ENCODE measurements around the gene REG1A. TPM values are rescaled to one million over a fixed set of nuclear protein-coding genes. Genes with fewer than 3 reads are reported as not detected.

REG1A gene
- total RNA-seq, 1 experiment from 2014 or later, result not detected

DNA sequence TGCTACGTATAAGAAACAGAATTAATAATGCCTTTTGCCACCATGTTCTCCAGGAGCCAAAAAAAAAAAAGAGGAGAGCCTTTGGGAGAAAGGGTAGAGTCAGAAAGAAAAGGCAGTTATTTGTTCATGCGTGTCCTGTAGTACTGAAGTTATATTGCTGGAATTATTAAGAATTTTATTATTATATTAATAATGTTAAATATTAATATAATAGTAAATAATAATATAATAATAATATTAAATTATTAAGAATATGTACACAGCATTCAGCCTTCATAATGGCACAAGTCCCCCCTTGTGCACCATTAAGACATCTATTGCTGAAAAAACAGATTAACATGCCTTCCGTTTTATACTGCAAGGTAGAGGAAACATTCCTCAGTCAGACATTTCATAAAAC, 8.1 kb downstream of the REG1A start:
- Histone ChIP-seq H3K9me3 (ENCODE audit: low read depth, low read length, poor library complexity, severe bottlenecking) (no peaks in the 10 kb centered on the region), H3K27me3 (replicated peaks; ENCODE audit: insufficient read depth, low read depth, low read length, poor library complexity) (no peaks in the 10 kb centered on the region), H3K4me3 (ENCODE audit: low read depth, low read length, poor library complexity, severe bottlenecking) (no peak overlapping the region), H3K4me1 (ENCODE audit: insufficient read depth, low read length, poor library complexity, severe bottlenecking) (peaks cover 6% of the 10 kb centered on the region), H3K36me3 (ENCODE audit: insufficient read depth, low read length, poor library complexity, severe bottlenecking) (no peaks in the 10 kb centered on the region), H3K27ac (ENCODE audit: low read depth, low read length, poor library complexity, severe bottlenecking) (no peak overlapping the region)
- CTCF ChIA-PET, result no interaction called here
- intact Hi-C loops (cut with micrococcal nuclease; ENCODE audit: unreplicated experiment), result no loop called here
- POLR2A ChIA-PET (ENCODE audit: low non-redundant PET), result no interaction called here
- no peak for TF ChIP-seq EZH2 (IDR thresholded peaks at IDR 0.05; ENCODE audit: borderline replicate concordance, low read depth, low read length, poor library complexity, severe bottlenecking)
- TF ChIP-seq, protein P1, sequence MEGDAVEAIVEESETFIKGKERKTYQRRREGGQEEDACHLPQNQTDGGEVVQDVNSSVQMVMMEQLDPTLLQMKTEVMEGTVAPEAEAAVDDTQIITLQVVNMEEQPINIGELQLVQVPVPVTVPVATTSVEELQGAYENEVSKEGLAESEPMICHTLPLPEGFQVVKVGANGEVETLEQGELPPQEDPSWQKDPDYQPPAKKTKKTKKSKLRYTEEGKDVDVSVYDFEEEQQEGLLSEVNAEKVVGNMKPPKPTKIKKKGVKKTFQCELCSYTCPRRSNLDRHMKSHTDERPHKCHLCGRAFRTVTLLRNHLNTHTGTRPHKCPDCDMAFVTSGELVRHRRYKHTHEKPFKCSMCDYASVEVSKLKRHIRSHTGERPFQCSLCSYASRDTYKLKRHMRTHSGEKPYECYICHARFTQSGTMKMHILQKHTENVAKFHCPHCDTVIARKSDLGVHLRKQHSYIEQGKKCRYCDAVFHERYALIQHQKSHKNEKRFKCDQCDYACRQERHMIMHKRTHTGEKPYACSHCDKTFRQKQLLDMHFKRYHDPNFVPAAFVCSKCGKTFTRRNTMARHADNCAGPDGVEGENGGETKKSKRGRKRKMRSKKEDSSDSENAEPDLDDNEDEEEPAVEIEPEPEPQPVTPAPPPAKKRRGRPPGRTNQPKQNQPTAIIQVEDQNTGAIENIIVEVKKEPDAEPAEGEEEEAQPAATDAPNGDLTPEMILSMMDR (conservative IDR thresholded peaks at IDR 0.05; ENCODE audit: low read depth, low read length), result no peak
- no TSS peak for BruUV-seq (replicated peaks)
- no peak for DNase-seq (ENCODE audit: low spot score)

DNA sequence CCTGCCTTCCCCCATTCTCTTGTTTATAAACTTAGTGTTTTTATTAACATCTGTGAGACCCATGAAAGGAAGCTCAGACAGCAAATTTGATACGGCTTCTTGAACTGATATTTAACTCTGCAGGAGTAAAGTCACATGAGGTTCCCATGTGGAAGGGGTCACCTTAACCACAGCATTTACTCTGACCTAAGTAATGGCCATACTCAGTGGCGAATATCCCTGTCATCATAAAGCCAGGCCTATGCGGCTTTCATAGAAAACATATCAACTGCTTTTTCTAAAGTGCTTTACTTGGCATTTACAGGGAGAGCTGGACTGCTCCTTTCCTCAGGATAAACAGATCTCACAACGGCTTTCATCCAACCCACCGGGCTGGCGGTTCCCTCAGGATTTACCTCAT, 9.0 kb downstream of the REG1A start:
- no peak overlapping the region for H3K4me3 ChIP-seq (ENCODE audit: low read depth, low read length, poor library complexity, severe bottlenecking)
- peaks cover 6% of the 10 kb centered on the region for H3K4me1 ChIP-seq (ENCODE audit: insufficient read depth, low read length, poor library complexity, severe bottlenecking)
- no peaks in the 10 kb centered on the region for H3K9me3 ChIP-seq (ENCODE audit: low read depth, low read length, poor library complexity, severe bottlenecking)
- no peaks in the 10 kb centered on the region for H3K36me3 ChIP-seq (ENCODE audit: insufficient read depth, low read length, poor library complexity, severe bottlenecking)
- intact Hi-C loops (cut with micrococcal nuclease; ENCODE audit: unreplicated experiment), result no loop called here
- ChIA-PET POLR2A (ENCODE audit: low non-redundant PET) (no interaction called here), CTCF (no interaction called here)
- no peaks in the 10 kb centered on the region for H3K27me3 ChIP-seq (replicated peaks; ENCODE audit: insufficient read depth, low read depth, low read length, poor library complexity)
- H3K27ac ChIP-seq (ENCODE audit: low read depth, low read length, poor library complexity, severe bottlenecking), result no peak overlapping the region
- no peak for DNase-seq (ENCODE audit: low spot score)
- TF ChIP-seq, protein P1 (conservative IDR thresholded peaks at IDR 0.05; ENCODE audit: low read depth, low read length), result no peak
- TF ChIP-seq EZH2 (IDR thresholded peaks at IDR 0.05; ENCODE audit: borderline replicate concordance, low read depth, low read length, poor library complexity, severe bottlenecking), result no peak
- BruUV-seq (replicated peaks), result no TSS peak

DNA sequence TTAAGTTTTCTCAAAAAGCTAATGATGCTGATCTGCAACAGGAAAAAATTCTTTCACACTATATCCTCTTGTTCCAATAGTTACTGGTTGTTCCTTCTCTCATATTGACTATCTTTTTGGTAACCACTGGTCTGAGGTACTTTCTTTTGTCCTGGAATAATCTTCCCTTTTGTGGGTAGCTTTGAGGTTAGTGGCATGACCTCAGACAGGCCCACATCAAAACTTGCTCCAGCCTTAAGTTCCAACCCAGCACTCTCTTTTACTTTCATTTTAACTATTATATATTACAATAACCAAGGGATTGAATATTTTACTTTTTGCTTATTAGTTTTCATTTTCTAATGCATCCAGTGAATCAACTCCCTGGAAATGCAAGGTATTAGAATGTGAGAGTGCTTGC, 9.5 kb downstream of the REG1A start:
- intact Hi-C loops (cut with micrococcal nuclease; ENCODE audit: unreplicated experiment), result no loop called here
- POLR2A ChIA-PET (ENCODE audit: low non-redundant PET), result no interaction called here

More for the DNA sequence above, 9.5 kb downstream of the REG1A start:
- Histone ChIP-seq H3K4me3 (ENCODE audit: low read depth, low read length, poor library complexity, severe bottlenecking) (no peak overlapping the region), H3K36me3 (ENCODE audit: insufficient read depth, low read length, poor library complexity, severe bottlenecking) (no peaks in the 10 kb centered on the region), H3K4me1 (ENCODE audit: insufficient read depth, low read length, poor library complexity, severe bottlenecking) (peaks cover 6% of the 10 kb centered on the region), H3K27ac (ENCODE audit: low read depth, low read length, poor library complexity, severe bottlenecking) (no peak overlapping the region), H3K27me3 (replicated peaks; ENCODE audit: insufficient read depth, low read depth, low read length, poor library complexity) (no peaks in the 10 kb centered on the region), H3K9me3 (ENCODE audit: low read depth, low read length, poor library complexity, severe bottlenecking) (no peaks in the 10 kb centered on the region)
- CTCF ChIA-PET, result no interaction called here
- no TSS peak for BruUV-seq (replicated peaks)
- TF ChIP-seq, protein P1 (conservative IDR thresholded peaks at IDR 0.05; ENCODE audit: low read depth, low read length), result no peak
- no peak for TF ChIP-seq EZH2 (IDR thresholded peaks at IDR 0.05; ENCODE audit: borderline replicate concordance, low read depth, low read length, poor library complexity, severe bottlenecking)
- DNase-seq (ENCODE audit: low spot score), result no peak

Measured in A673 (cell line).